C4-2B (cell line): ENCODE data around the gene ITPR1.
A peak's percentile ranks its signal among the peaks of the same experiment; 100 is the strongest.

Experiments
- H3K27ac ChIP-seq: fragments of 450-650 bp; 2 replicates; pipeline ENCODE4 v1.5.1; 2017
- ZFX ChIP-seq: fragments of 450-650 bp; IDR thresholded peaks from 2 replicates; pipeline ENCODE4 v1.6.1; 2017
- TF ChIP-seq, protein P1 (sequence below): fragments of 450-650 bp; conservative IDR thresholded peaks from 2 replicates; pipeline ENCODE4 v1.5.1; 2017; ENCODE audit warnings: mild to moderate bottlenecking

Gene ITPR1

DNA sequence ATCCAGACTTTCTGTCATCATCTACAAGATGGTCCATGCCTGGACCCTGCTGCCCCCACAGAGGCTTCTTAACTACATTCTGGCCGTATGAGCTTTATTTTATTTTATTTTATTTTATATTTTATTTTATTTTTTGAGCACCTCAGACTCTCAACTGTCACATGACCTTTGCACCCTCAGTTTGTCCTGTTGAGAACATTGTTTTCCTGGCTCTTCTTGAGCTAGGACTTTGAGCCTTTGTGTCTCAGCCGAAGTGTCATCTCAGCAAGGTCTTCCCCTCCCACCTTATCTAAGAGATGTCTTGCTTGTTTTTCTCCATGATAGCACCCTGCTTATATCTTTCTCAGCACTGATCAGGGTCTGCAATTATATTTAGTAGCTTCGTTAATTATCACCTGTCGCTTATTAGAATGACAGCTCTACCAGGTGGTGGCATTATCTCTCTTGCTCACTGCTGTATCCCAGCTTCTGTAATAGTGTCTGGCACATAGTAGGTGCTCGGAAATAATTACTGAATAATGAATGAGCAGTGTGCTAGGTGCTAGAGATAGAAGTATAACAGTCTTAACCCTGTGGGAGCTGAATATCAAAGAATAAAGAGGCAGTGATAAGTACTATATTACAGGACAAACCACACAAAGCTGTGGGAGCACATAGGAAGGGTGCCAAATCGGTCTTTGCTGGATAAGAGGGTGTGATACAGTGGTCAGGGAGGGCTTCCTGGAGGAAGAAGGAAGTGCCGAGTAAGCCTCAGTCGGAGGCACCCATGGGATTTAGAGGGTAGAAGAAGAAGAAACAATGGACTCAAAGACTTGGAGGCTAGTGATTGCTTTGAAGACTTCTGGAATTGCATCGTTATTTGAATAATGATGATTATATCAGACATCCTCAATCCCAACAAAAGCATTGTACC, 136.2 kb downstream of the ITPR1 start:
- H3K27ac ChIP-seq: no peak overlapping the region
- TF ChIP-seq, protein P1, sequence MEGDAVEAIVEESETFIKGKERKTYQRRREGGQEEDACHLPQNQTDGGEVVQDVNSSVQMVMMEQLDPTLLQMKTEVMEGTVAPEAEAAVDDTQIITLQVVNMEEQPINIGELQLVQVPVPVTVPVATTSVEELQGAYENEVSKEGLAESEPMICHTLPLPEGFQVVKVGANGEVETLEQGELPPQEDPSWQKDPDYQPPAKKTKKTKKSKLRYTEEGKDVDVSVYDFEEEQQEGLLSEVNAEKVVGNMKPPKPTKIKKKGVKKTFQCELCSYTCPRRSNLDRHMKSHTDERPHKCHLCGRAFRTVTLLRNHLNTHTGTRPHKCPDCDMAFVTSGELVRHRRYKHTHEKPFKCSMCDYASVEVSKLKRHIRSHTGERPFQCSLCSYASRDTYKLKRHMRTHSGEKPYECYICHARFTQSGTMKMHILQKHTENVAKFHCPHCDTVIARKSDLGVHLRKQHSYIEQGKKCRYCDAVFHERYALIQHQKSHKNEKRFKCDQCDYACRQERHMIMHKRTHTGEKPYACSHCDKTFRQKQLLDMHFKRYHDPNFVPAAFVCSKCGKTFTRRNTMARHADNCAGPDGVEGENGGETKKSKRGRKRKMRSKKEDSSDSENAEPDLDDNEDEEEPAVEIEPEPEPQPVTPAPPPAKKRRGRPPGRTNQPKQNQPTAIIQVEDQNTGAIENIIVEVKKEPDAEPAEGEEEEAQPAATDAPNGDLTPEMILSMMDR: no peak
- no peak for TF ChIP-seq ZFX

GRCh38 chr3:4633078-4634004, 140.2 kb downstream of the ITPR1 start:
- TF ChIP-seq, protein P1: peak; percentile 88
- TF ChIP-seq ZFX: no peak
- no peak overlapping the region for H3K27ac ChIP-seq

DNA sequence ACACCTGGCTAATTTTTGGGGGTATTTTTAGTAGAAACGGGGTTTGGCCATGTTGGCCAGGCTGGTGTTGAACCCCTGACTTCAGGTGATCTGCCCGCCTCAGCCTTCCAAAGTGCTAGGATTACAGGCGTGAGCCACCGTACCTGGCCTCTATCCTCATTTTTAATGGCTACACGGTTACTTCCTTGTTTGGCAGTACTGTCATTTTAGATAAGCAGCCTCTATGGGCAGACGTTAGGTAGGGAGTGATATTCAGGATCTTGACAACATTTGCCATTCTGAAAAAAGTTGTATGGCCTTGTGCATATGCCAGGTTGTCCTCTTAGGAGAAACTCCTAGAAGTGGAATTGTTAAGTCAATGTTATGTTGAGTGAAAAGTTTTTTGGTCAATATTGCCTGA, 141.7 kb downstream of the ITPR1 start:
- no peak overlapping the region for H3K27ac ChIP-seq
- TF ChIP-seq, protein P1: no peak
- TF ChIP-seq ZFX: no peak

- no peak for TF ChIP-seq ZFX
- TF ChIP-seq, protein P1: no peak
Measured at GRCh38 chr3:4637265-4637664, 144.1 kb downstream of the ITPR1 start.

GRCh38 chr3:4641863-4642563, 148.9 kb downstream of the ITPR1 start:
- H3K27ac ChIP-seq: no peak overlapping the region

More at GRCh38 chr3:4637265-4637664, 144.1 kb downstream of the ITPR1 start:
- no peak overlapping the region for H3K27ac ChIP-seq

DNA sequence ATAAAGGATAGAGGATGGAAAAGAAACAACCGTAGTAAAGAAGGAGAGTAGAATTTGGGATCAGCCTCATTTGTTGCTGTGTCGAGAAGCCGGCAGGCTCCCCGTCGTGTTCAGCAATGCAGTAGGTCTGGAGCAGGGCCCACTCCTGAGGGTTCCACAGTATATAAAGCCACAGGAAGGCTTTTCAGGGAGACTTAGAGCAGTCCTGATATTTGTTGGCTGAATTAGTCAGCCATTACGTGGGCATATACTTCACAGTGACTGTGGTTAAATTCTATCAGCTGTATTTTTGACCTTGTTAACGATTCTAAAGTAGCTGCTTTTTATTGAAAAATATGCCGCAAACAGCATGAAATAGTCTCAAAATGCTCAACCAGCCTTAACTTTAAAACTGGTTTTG, 149.5 kb downstream of the ITPR1 start:
- no peak for TF ChIP-seq ZFX
- TF ChIP-seq, protein P1: no peak
- no peak overlapping the region for H3K27ac ChIP-seq

More at GRCh38 chr3:4641863-4642563, 148.9 kb downstream of the ITPR1 start:
- no peak for TF ChIP-seq ZFX
- TF ChIP-seq, protein P1: no peak
